Spinal cord (tissue), 10 donors: ENCODE results near the gene LSM2. TPM values are rescaled to one million over a fixed set of nuclear protein-coding genes. Genes with fewer than 3 reads are reported as not detected.
A peak's percentile ranks its signal among the peaks of the same experiment; 100 is the strongest.

Source experiments
- DNase-seq, 6 donors: peaks; one replicate each; pipeline versions ENCODE4 v3.0.0 to v3.0.0-alpha.2; 2013 to 2015; ENCODE audit warnings: low spot score in 6 of 6, low read depth in 4 of 6
- H3K27ac ChIP-seq: one replicate; pipeline ENCODE4 v1.5.1; 2013; ENCODE audit warnings: low read depth, low read length, control low read depth
- H3K27me3 ChIP-seq: one replicate; pipeline ENCODE4 v1.6.1; 2013; ENCODE audit warnings: low read length; ENCODE audit not compliant: control insufficient read depth, insufficient read depth
- H3K36me3 ChIP-seq: one replicate; pipeline ENCODE4 v1.6.1; 2013; ENCODE audit warnings: low read length; ENCODE audit not compliant: control insufficient read depth, insufficient read depth
- H3K4me1 ChIP-seq: one replicate; pipeline ENCODE4 v1.6.1; 2013; ENCODE audit warnings: low read length; ENCODE audit not compliant: control insufficient read depth, insufficient read depth
- H3K4me3 ChIP-seq: one replicate; pipeline ENCODE4 v1.5.1; 2013; ENCODE audit warnings: low read depth, low read length, control low read depth
- H3K9me3 ChIP-seq: one replicate; pipeline ENCODE4 v1.6.1; 2013; ENCODE audit warnings: low read length; ENCODE audit not compliant: control insufficient read depth, insufficient read depth
- WGBS: methylation state at CpG from one replicate; pipeline ENCODE4 v1.1.5; 2013; ENCODE audit warnings: missing lambda C conversion rate; ENCODE audit not compliant: insufficient coverage; 5-methylcytosine and 5-hydroxymethylcytosine counted together
- polyA plus RNA-seq, 2 donors: library from polyadenylated mRNA; unstranded; fragments of 120-200 nt; gene quantifications; one replicate each; pipeline ENCODE4 v1.2.1, GENCODE V29; 2013; ENCODE audit not compliant: insufficient read length in 2 of 2
- total RNA-seq, 2 donors: library from RNA; depleted of rRNA in 1 of 2; stranded (reverse); fragments of 120-200 nt in 1 of 2; fragments of >200 nt in 1 of 2; gene quantifications; one replicate each; pipeline versions ENCODE4 v1.2.3 to v1.2.4, GENCODE V29; 2013 to 2014
- donor health status: healthy.

The LSM2 gene
- total and polyA plus RNA-seq, 4 donors, result 18.0 to 63.3 (median 50.1) TPM

DNA sequence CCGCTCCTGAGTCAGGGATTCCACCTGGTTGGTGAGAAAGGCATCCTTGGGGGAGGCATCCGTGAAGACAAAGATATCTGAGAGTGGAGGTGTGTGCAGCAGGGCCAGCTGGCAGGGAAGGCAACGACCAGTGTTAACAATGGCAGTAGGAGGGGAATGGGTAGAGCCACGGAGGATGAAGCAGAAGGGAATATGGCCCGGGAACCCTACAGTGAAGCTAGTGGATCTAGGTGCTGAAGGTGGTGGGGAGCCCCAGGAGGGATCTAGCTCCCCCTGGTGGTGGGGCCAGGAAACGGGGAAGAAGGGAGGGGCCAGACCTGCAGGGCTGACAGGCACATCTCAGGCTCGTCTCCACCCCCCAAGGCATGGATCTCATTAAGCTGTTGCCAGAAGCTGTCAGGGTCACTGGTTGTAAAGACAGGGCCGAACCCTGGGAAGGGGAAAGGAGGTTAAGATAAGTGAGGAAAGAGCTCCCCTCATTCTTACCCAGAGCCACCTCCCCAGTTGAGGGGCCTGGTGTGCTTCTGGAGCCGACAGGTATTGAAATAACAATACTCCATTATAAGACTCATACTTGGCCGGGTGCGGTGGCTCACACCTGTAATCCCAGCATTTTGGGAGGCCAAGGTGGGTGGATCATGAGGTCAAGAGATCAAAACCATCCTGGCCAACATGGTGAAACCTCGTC lies 36.9 kb downstream of the LSM2 start:
- Histone ChIP-seq H3K9me3 (no peaks in the 10 kb centered on the region), H3K4me3 (no peak overlapping the region), H3K27ac (no peak overlapping the region), H3K4me1 (peaks cover 17% of the 10 kb centered on the region), H3K27me3 (no peaks in the 10 kb centered on the region), H3K36me3 (peaks cover 9% of the 10 kb centered on the region)
- no peak for DNase-seq
- WGBS, result 58% methylated on average over 7 of the region's 12 CpGs

GRCh38 chr6:31768363-31769257 lies 38.2 kb downstream of the LSM2 start:
- peaks cover 25% of the 10 kb centered on the region for H3K4me1 ChIP-seq
- WGBS, result 88% methylated on average over 13 of the region's 18 CpGs

GRCh38 chr6:31767096-31767645 lies 39.6 kb downstream of the LSM2 start:
- H3K27me3 ChIP-seq, result no peaks in the 10 kb centered on the region
- H3K4me1 ChIP-seq, result peaks cover 31% of the 10 kb centered on the region
- peaks cover 16% of the 10 kb centered on the region for H3K36me3 ChIP-seq
- no peak overlapping the region for H3K27ac ChIP-seq
- H3K4me3 ChIP-seq, result no peak overlapping the region
- DNase-seq, result no peak
- no peaks in the 10 kb centered on the region for H3K9me3 ChIP-seq
- 100% methylated on average over 5 of the region's 6 CpGs for WGBS

More at GRCh38 chr6:31768363-31769257, 38.2 kb downstream of the LSM2 start:
- H3K27me3 ChIP-seq, result no peaks in the 10 kb centered on the region
- H3K9me3 ChIP-seq, result no peaks in the 10 kb centered on the region
- no peak for DNase-seq
- peaks cover 9% of the 10 kb centered on the region for H3K36me3 ChIP-seq
- H3K4me3 ChIP-seq, result no peak overlapping the region
- no peak overlapping the region for H3K27ac ChIP-seq

- DNase-seq, result peak in 2 of 6 donors; percentile 34 to 40
- Histone ChIP-seq H3K9me3 (no peaks in the 10 kb centered on the region), H3K27ac (no peak overlapping the region), H3K36me3 (peaks cover 22% of the 10 kb centered on the region), H3K27me3 (no peaks in the 10 kb centered on the region), H3K4me1 (peaks cover 31% of the 10 kb centered on the region), H3K4me3 (peak overlapping the region; percentile 34)
- 30% methylated on average over 34 of the region's 42 CpGs for WGBS
Observed at GRCh38 chr6:31765910-31766794, 40.6 kb downstream of the LSM2 start.

- WGBS, result 78% methylated on average over 3 of the region's 9 CpGs
- peaks cover 31% of the 10 kb centered on the region for H3K4me1 ChIP-seq
- H3K27me3 ChIP-seq, result no peaks in the 10 kb centered on the region
- H3K27ac ChIP-seq, result no peak overlapping the region
- no peak overlapping the region for H3K4me3 ChIP-seq
- no peak for DNase-seq
- H3K36me3 ChIP-seq, result peaks cover 24% of the 10 kb centered on the region
- no peaks in the 10 kb centered on the region for H3K9me3 ChIP-seq
Observed at GRCh38 chr6:31765559-31765909, 41.2 kb downstream of the LSM2 start.

- H3K27me3 ChIP-seq, result no peaks in the 10 kb centered on the region
- no peaks in the 10 kb centered on the region for H3K9me3 ChIP-seq
- 100% methylated on average over 1 of the region's 4 CpGs for WGBS
- peaks cover 31% of the 10 kb centered on the region for H3K4me1 ChIP-seq
- peaks cover 32% of the 10 kb centered on the region for H3K36me3 ChIP-seq
- no peak for DNase-seq
- peak overlapping the region; percentile 90 for H3K27ac ChIP-seq
- H3K4me3 ChIP-seq, result no peak overlapping the region
Observed at GRCh38 chr6:31764198-31764597, 42.6 kb downstream of the LSM2 start.

GRCh38 chr6:31763619-31763940 lies 43.2 kb downstream of the LSM2 start:
- Histone ChIP-seq H3K36me3 (peaks cover 32% of the 10 kb centered on the region), H3K4me1 (peaks cover 31% of the 10 kb centered on the region), H3K27me3 (no peaks in the 10 kb centered on the region), H3K4me3 (no peak overlapping the region), H3K27ac (peak overlapping the region; percentile 90), H3K9me3 (no peaks in the 10 kb centered on the region)
- 0% methylated on average over 1 of the region's 1 CpG for WGBS
- DNase-seq, result peak in 4 of 6 donors; percentile 41 to 84 (median 58)

DNA sequence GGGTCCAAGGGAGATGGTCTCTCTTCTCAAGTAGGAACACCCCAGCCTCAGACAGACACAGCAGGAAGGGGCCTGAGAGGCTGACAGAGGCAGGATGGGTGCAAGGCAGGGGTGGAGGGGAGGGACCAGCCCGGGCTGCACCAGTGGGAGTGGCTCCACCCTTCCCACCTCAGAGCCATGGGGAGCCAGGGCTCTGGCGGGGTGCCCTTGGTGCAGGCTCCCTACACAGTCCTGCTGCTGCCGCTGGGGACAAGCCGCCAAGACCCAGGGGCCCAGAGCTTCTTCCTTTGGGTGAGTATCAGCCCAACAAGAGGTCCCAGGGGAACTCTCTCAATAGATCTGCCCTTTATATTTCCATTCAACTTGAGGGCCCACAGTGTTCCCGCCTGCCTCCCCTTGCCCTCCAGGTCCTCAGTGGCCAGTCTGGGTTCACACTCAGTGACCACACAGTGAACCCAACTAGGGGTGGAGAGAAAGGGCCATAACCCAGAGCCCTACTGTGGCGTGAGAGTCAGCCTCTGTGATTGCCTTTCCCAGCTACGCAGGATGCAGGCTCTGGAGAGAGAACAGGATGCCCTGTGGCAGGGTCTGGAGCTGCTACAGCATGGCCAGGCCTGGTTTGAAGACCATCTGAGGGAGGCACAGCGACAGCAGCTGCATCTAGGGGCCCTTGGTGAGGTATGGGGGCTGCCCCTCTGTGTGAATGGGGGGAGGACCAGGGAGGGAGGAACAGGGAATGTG lies 43.7 kb downstream of the LSM2 start:
- H3K27ac ChIP-seq, result peak overlapping the region; percentile 90
- 59% methylated on average over 8 of the region's 8 CpGs for WGBS

More for the DNA sequence above, 43.7 kb downstream of the LSM2 start:
- Histone ChIP-seq H3K4me3 (no peak overlapping the region), H3K36me3 (peaks cover 34% of the 10 kb centered on the region), H3K4me1 (peaks cover 31% of the 10 kb centered on the region), H3K27me3 (no peaks in the 10 kb centered on the region), H3K9me3 (no peaks in the 10 kb centered on the region)
- DNase-seq, result no peak
